Vagina (tissue), 2 donors: Measurements from ENCODE around the gene SLC22A12.

Experiments used
- CTCF ChIP-seq, 3 experiments: fragments of 450-650 bp in 2 of 3; fragments of 200-600 bp in 1 of 3; sonication (generic) in 1 of 3; IDR thresholded peaks; one replicate each; pipeline ENCODE4 v1.5.1; 2017 to 2019; ENCODE audit warnings: antibody characterized with exemption in 3 of 3, mild to moderate bottlenecking in 2 of 3, moderate library complexity in 2 of 3
- POLR2AphosphoS5 ChIP-seq, 2 donors: sonication (generic); formaldehyde crosslinking; IDR thresholded peaks; one replicate each; pipeline ENCODE4 v1.9.0; 2017; ENCODE audit warnings: antibody characterized with exemption in 2 of 2, mild to moderate bottlenecking in 2 of 2, low read depth in 1 of 2; ENCODE audit not compliant: insufficient read depth in 1 of 2

- TF ChIP-seq CTCF (IDR thresholded peaks at IDR 0.05) (no peak), POLR2AphosphoS5 (IDR thresholded peaks at IDR 0.05; ENCODE audit: insufficient read depth in 1 of 2, low read depth in 1 of 2) (no peak)
Measured at GRCh38 chr11:64598106-64598796, 7.2 kb downstream of the SLC22A12 start.
